ENCODE measurements around the gene GPR17.

DNA sequence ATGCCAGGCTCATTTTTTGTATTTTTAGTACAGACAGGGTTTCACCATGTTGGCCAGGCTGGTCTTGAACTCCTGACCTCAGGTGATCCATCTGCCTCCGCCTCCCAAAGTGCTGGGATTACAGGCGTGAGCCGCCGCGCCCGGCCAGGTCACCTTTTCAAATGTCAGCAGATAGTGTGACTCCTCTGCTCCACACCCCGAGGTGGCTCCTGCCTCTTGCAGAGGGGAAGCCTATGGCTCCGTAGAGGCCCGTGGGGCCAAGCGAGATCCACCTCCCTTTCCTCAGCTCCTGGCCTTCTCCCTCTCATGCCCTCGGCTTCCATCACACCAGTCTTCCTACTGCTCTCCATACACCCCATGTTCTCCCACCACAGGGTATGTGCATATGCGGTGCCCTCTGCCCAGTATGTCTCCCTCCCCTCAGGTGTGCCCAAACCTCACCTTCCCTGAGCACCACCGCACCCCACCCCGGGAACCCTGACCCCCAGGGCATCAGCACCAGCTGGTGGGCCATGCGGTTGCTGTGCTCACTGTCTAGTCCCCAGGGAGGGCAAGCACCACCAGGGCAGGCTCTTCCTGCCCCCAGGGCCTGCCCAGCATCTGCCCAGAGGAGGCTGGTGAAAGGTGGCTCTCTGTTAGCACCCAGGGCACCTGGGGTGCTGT lies 10.7 kb downstream of the GPR17 start:
- TF ChIP-seq, protein P1, sequence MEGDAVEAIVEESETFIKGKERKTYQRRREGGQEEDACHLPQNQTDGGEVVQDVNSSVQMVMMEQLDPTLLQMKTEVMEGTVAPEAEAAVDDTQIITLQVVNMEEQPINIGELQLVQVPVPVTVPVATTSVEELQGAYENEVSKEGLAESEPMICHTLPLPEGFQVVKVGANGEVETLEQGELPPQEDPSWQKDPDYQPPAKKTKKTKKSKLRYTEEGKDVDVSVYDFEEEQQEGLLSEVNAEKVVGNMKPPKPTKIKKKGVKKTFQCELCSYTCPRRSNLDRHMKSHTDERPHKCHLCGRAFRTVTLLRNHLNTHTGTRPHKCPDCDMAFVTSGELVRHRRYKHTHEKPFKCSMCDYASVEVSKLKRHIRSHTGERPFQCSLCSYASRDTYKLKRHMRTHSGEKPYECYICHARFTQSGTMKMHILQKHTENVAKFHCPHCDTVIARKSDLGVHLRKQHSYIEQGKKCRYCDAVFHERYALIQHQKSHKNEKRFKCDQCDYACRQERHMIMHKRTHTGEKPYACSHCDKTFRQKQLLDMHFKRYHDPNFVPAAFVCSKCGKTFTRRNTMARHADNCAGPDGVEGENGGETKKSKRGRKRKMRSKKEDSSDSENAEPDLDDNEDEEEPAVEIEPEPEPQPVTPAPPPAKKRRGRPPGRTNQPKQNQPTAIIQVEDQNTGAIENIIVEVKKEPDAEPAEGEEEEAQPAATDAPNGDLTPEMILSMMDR (IDR thresholded peaks at IDR 0.05 in 8 of 11, conservative IDR thresholded peaks at IDR 0.05 in 3 of 11): no peak
- TF ChIP-seq POLR2A (IDR thresholded peaks at IDR 0.05) (no peak), POLR2AphosphoS5 (IDR thresholded peaks at IDR 0.05) (peak in 1 of 3 donors; percentile 22)

Measured in spleen (tissue), 7 donors.